Middle frontal gyrus (tissue), 1 donor: Measurements from ENCODE around the gene NSD2.
"Not testable (repeated sequence)": the region's sequence is repeated elsewhere in the genome, so short reads cannot be mapped to it uniquely, and the experiment has no call there.

ENCODE experiments used
- DNase-seq: peaks from one replicate; pipeline ENCODE4 v3.0.0-alpha.2; 2015; ENCODE audit warnings: low spot score; ENCODE audit errors: extremely low spot score

The NSD2 gene

DNA sequence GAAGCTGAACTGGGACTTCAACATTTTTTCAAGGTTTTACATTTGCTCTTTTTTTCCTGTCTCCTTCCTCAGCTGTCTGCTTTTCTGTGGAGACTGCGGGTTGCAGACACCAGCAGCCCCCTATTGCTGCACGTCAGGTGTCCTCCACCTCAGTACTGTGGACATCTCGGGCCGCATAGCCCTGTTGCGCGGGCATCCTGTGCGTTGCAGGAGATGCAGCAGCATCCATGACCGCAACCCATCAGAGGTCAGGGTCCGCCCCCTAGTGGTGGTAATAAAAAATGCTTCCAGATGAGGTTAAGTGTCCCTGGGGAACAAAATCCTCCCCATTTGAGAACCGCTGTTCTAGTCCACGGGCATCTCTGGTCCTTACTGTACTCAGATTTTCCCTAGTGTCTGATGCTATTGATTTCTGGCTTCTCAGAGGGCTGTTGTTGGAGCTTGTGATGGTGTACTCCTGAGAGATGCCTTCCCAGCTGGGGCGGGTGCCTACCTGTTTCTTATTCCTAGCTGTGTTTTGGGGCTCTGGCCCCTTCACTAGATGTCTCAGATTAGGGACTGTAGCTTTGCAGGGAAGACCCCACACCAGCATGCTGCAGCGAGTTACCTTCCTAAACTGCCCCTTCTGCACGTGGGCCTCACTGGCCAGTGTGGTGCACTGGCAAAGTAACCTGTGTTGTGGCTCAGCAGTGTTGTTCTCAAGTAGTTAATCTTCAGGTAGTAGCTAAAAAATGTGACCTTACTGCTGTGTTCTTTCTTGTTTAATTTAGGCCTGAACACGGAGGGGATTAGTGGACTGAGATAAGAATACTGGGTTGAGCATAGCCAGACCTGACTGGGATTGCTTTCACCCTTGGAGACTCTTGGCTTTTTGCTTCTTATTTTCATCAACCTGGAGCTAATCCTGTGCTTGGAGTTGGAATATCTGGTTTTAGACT lies 28.2 kb downstream of the NSD2 start:
- DNase-seq: peak; percentile 39

DNA sequence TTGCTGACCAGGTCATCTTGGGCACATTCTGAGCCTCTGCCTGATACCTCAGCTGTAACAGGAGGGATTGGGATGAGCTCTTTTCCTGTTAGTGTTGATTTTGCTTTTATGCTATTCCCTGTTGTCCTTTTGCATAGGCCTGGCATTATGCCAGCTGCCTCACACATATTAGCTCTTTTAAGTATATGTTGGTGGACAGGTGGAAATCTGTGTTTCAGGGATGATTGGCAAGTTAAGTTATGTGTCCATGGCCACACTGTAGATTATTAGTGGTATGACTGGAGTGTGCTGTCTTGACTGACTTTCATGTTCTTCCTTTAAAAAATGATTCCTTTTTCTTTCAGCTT lies 28.9 kb downstream of the NSD2 start:
- DNase-seq: no peak

DNA sequence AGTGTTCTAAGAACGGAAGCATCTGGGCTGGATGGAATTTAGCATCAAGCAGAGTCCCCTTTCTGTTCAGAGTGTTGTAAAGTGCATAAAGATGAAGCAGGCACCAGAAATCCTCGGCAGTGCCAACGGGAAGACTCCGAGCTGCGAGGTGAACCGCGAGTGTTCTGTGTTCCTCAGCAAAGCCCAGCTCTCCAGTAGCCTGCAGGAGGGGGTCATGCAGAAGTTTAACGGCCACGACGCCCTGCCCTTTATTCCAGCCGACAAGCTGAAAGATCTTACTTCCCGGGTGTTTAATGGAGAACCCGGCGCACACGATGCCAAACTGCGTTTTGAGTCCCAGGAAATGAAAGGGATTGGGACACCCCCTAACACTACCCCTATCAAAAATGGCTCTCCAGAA lies 29.4 kb downstream of the NSD2 start:
- no peak for DNase-seq

DNA sequence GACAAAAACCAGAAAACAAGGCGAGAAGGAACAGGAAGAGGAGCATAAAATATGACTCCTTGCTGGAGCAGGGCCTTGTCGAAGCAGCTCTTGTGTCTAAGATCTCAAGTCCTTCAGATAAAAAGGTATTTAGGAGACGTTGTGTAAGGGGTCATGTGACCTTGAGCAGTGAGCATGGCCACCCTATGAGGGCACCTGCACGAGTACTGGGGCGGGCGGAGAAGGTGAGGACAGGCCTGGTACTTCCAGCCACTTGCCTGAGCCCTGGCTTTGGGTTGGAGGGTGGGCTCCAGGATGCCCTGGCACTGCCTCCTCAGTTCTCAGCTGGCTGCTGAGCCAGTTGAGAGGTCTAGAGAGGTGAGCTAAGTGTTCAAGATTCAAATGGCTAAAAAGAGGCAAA lies 29.9 kb downstream of the NSD2 start:
- no peak for DNase-seq

DNA sequence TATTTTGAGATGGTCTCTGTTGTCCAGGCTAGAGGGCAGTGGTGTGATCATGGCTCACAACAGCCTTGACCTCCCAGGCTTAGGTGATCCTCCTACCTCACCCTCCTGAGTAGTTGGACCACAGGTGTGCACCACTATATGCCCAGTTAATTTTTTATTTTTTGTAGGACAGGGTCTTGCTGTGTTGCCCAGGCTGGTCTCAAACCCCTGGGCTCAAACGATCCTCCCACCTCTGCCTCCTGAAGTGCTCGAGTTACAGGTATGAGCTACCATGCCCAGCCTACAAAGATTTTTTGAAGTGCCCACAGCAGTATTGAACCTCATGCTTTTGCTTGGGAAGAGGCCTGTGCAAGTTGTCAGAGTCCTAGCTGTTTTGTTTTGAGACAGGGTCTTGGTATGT lies 31.1 kb downstream of the NSD2 start:
- no peak for DNase-seq

DNA sequence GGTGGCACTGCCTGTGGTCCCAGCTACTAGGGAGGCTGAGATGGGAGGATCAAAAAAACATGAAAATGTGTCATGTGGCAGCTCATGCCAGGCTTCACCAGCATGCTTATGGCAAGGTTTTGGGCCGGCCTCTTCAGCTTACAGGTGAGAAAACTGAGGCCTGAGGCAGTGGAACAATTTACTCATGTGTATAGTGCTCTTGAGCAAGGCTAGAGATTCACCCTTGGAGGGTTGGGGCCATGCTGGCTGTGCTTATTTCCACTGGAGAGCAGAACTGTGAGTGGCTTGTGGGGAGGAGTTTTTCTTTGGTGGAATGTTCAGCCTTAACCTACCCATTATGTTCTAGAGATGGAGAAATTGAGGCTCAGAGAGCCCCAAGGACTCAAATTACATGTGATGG lies 31.8 kb downstream of the NSD2 start:
- no peak for DNase-seq

DNA sequence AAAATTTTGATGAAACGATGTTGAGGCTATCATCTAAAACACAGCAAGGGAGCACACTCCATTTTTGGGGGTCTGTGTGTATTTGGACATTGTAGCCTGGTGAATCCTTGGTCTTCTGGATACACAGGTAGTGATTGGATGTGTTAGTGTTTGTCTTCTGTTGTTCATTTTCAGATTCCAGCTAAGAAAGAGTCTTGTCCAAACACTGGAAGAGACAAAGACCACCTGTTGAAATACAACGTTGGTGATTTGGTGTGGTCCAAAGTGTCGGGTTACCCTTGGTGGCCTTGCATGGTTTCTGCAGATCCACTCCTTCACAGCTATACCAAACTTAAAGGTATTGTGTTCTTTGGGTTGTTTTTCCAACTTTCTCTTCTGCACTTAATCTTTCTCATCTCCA lies 32.8 kb downstream of the NSD2 start:
- no peak for DNase-seq

DNA sequence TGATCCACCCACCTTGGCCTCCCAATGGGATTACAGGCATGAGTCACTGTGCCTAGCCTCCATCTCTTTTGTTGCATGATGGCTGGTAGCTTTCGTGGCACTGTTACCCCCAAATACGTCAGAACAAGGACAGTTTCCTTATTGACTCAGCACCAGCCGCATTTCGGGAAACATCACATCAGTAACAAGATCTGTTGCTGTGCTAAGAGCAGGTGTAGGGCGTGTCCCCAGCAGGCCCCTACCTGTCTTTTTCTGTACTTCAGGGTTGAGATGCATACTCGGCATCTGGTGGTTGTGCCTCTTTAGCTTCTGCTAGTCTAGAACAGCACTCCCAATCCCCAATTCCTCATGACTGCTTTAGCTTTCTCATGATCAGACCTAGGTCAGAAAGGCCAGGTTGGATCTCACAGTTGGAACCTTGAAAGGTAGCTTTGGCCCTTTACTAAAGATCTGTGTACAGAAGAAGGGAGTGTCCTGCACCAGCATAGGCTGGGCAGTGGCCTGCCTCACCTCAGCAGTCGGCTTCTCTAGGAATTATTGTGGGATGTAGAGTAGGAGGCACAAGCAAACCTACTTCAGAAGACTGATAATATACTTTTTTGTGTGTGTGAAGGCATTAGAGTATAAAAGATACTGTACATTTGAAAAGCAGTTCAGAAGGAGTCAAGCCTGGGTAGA lies 36.8 kb downstream of the NSD2 start:
- DNase-seq: no peak

DNA sequence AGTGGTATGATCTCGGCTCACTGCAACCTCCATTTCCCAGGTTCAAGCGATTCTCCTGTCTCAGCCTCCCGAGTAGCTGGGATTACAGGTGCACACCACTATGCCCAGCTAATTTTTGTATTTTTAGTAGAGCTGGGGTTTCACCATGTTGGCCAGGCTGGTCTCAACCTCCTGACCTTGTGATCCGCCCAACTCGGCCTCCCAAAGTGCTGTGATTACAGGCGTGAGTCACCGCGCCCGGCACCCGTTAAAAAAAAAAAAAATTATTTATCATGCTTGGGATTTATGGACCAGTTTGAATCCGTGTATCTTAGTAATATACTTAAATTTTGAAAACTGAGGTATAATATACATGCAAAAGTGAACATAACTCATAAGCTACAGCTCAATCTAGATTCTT lies 38.5 kb downstream of the NSD2 start:
- DNase-seq: not testable (repeated sequence)

DNA sequence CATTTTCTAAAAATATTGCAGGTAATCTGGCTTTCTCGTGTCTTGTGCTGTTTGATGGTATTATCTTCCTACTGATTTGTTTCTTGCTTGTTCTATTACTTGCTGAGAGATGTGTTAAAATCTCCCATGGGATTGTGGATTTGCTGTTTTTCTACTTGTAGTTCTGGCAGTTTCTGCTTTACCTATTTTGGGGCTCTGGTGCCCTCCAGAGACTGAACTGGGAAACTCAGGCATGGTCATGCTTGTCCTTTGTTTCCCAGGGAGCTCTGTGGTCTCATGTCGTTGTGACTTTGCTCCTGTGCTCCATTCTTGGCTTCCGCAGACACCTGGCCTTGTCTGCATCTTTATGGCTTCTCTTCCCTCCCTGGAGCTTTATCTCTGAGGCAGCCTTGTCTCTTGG lies 39.5 kb downstream of the NSD2 start:
- DNase-seq: peak; percentile 24

DNA sequence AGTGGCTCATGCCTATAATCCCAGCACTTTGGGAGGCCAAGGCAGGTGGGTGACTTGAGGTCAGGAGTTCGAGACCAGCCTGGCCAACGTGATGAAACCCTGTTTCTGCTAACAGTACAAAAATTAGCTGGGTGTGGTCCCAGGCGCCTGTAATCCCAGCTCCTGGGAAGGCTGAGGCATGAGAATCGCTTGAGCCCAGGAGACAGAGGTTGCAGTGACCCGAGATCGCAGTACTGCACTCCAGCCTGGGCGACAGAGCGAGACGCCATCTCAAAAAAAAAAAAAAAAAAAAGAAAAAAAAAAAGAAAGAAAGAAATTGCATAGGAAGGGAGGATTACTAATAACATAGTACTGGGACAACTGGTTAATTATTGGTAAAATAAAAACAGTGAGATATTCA lies 40.1 kb downstream of the NSD2 start:
- DNase-seq: not testable (repeated sequence)

DNA sequence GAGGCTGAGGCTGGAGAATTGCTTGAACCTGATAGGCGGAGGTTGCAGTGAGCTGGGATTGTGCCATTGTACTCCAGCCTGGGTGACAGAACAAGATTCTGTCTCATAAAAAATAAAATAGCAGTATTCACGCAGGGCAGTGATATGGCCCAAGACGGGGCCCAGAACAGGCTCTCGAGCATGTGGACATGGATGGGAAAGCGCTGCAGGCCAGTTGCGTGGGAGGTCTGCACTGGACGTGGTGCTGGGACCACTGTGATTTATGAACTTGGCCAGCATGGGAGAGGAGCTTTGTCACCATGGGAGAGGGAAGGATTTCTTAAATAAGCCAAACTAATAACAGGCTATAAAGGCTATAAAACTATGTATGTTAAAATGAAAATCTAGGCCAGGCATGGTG lies 51.6 kb downstream of the NSD2 start:
- no peak for DNase-seq

DNA sequence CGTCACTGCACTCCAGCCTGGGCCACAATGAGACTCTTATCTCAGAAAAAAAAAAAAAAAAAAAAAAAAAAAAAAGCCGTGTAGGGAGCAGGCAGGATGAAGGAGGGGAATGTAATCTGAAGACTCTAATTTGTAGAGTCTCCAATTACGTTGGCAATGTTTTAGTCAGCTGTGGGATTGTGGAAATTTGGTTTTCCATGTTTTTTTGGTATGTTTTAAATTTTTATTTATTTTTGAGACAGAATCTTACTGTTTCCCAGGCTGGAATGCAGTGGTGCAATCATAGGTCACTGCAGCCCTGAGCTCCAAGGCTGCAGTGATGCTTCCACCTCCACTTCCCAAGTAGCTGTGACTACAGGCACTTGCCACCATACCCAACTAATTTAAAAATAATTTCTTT lies 56.5 kb downstream of the NSD2 start:
- DNase-seq: no peak

DNA sequence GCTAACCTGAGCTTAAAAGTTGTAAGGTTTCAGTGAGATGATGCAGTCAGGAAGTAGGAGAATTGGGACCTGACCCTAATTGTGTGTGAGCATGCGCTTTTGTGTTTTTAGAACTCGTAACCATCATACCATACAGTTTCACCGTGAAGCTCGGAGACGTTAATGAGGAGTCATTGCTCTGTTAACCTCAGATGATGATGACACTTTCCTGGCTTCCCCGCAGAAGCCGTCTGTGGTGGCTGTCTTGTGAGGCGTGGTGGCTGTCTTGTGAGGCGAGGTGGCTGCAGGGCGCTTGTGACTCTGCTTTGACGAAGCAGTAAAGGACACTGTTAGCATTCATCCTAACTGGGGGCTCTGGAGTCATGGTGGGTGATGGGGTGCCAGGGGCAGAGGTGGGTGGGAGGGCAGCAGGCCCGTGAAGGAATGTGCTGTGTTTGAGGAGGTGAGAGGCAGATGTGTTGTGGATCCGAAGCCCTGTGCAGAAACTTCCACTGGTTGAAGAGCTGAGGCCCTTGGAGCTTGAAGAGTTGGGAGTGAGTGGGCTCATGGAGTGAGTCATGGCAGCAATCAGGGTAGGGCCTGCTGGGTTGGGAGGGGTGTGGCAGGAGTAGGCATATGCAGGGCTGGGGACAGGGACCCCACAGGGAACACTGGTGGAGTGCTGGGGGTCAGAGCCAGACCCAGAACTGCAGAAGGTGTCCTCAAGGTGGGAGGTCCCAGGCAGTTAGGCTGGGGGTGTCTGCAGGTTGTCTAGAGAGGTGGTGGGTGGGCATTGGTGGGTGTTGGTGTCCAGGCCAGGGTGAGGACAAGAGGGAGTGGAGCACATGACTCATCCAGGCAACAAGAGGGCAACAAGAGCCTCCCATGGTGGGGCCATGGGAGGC lies 57.4 kb downstream of the NSD2 start:
- DNase-seq: no peak

DNA sequence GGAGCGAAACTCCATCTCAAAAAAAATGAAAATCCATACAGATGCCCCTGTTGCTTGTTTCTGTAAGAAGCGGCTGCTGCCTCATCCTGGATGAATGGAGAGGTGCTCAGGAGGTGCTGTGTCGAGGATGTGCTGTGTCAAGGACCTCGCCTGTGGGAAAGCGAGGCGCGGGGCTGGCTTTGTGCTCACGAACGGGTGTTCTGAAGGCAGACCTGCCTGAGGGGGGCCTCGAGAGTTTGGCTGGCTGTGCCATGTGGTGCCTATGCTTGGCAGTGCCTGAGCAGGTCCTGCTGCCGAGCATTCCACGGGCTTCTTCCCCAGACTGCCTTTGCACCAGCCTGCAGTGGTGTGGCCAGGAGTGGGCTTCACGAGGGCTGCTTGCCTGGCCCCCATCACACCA lies 61.5 kb downstream of the NSD2 start:
- DNase-seq: no peak

DNA sequence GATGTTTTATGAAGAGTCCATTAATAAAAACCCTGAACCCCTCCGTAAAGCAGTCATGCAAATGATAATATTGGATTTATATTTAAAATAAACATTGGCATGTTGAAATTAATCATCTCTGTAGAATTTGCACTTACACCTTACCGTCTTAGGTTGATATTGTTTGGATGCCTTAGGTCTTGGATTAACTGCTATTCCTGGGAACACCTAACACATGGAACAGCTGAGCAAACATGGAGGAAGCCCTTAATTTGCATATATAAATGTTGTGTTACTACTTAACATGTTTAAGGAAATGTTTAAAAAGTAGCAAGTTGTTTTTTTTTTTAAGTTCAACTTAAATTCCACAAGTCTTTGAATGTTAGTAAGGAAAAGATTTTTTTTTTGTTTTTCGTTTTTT lies 62.5 kb downstream of the NSD2 start:
- no peak for DNase-seq

DNA sequence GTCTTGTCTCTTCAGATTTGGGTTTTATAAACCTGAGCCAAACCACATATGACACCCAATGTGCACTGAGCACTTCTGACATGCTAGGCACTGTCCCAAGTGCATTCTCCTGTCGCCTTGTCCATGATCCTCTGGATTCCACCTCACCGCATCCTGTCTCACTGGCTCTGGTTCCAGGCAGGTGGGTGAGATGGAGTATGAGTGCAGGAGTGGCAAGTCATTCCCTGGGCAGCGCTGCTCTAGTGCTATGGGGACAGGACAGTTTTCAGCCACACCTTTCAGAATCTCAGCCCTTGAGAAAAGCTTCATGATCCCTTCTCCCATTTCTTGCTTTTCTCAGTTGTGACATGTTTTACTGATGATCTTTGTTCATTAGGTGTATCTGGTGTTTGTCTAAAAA lies 66.4 kb downstream of the NSD2 start:
- DNase-seq: no peak

DNA sequence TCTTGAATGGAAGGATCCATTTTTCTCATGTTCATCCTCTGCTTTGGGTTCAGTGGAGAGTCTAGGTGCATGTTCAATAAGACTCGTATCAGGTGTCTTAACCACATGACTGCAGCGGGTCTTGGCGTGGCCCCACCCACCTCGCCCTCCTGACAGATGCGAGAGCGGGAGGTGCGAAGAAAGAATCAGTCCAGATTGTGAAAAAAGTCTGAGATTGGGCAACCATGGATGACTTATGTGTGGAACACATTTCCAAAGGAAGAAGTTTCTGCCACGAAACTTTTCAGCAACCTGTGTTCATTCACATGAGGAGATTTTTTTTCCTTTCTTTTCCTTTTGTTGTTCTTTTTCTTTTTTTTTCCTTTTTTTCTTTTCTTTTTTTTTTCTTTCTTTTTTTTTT lies 66.8 kb downstream of the NSD2 start:
- DNase-seq: no peak

DNA sequence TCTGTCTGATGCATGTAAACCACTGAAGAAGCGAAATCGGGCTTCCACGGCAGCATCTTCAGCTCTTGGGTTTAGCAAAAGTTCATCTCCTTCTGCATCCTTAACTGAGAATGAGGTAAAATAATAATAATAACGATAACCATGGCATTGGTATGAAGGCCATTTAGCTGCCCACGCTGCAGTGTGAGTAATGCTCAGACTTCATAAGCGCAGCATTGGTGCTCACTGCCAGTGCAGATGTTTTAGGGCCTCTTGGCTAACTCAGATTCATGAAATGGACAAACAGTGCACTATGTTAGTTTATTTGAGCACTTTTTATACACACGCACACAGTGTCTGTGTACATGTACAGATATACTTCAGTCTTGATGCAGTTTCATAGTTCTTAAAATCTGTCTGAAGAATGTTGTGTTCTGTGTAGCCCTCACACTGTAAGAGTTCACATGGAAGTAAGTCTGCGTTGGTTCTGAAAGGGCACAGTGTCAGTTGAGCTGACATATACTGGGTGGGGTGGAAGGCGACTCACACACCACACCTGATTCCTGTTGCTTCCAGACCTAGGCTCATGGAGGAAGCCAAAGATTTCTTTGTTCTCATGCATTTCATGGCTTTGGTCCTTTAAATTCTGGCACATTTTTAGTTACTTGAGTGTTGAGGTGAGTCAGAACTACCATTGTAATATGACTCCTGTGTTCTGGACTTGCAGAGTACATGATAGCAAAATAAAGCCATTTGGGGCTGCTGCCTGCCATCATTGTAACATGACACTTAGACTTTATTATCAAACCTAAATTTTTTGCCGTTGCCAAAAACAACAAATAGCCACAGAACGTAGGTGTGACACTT lies 68.7 kb downstream of the NSD2 start:
- DNase-seq: no peak

DNA sequence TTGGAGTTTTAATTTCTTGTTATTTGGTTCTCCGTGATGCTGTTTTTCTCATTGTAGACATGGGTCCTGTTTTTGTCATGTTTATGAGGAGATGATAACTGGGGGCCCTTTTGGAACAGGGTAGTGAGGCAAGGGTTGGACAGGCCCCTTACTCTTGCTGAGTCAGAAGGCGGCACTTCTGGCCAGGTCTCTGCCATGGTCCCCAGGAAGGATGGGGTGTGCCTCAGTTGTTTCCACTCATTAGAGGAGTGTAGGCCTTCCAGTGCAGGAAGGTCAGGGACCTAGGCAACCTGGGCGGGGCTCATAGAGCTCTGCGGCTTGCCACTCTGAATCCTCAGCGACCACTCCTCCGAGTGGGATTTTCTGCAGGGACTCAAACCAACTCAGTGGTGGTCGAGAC lies 69.4 kb downstream of the NSD2 start:
- no peak for DNase-seq

DNA sequence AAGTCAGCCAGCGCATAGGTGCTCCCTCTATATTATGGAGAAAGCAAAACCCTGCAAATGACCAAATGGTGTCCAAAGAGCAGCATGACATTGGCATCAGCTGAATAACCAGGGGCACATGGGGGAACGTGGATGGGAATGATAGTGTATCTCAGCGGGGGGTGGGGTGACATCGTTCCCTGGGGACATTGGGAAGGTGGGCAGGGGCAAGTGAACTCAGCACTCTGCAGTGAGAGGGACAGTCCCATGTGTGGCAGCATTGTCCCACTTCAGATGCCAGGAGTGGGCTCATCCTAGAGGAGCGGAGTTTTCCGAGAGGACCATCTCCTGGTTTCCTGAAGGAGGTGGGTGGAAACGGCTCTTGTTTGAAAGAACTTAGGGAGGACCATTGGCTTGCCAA lies 72.7 kb downstream of the NSD2 start:
- DNase-seq: no peak
